Bone marrow (tissue), 2 donors: Measurements from ENCODE around the gene HSF5.
"Not testable (repeated sequence)": the region's sequence is repeated elsewhere in the genome, so short reads cannot be mapped to it uniquely, and the experiment has no call there.

Experiments used
- DNase-seq, 2 donors: peaks; one replicate each; lab custom pipeline; 2025; lab: John Stamatoyannopoulos, UW

The HSF5 gene

DNA sequence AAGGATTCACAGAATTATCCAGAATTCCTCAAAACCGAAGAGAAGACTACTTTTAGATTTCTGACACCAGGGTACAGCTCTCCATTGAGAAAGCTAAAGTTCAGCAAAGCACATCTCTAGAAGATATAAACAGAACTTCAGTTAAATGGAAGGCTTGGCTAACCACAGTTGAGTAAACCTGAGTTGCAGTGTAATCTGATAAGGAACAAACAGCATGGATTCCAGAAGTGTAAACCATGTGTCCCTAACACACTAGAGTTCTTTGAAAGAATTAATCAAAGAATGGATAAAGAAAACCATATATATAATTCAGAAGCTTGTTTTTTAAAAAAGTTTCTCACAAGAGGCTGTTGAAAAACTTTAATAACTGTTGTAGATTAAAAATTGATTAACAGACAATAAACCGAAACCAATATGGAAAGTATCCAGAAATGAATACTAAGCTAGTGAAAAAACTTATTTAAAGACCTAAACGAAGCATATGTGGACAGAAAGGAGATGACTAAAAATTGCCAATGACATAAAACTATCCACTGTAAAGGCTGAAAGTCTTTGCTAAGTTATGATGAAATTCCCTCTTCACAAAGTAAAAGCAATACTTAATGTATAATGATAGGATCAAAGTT is 75.1 kb downstream of the HSF5 start:
- no peak for DNase-seq

GRCh38 chr17:58412064-58412703 is 76.0 kb downstream of the HSF5 start:
- no peak for DNase-seq

DNA sequence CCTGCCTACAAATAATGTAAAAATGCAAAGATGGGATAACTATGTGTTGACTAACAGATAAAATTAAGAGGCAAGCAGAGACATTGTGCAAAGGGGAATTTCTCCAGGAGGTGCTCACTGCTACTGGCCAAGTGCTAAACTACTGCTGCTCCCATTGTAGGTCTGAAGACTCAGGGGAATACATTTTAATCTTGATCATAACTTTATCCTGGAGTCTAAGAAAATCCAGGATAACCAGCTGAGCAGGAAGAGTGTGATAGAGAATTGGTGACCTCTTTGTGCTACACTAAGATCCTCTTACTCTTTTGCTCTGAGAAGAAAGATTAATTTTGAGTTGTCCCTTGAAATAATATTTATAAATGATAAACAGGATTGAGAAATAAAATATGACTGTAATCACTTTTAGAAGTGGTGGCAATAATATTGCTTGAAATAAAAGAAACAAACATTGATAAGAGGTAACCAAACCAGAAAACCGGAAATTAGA is 76.8 kb downstream of the HSF5 start:
- no peak for DNase-seq

DNA sequence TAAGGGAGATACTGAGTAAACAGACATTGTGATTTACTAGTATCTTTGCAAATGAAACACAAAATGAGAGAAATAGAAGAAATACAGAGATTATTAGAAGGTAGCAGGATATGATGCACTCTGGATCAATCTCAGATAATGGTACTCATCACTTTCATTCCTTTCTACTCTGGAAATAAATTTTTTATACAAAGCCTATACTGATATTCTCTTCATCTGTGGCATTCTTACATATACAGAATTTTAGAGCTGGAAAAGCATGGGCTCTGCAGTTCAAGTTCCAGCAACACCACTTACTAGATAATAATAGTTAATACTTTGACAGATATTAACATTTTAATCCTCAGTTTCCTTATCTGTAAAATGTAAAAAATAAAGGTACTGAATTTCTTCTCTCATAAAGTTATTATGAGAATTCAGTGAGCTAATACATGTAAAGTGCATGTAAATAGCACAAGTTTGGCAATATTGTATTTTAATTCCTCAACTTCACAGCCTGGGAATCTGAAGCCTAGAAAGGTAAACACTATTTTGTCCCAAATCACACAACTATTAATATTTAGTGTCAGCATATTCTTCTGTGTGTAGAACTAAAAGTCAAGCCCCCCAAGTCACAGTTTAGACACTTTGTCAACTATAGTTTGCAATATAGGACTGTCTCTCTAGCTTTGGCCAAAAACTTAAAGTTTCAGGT is 77.3 kb downstream of the HSF5 start:
- no peak for DNase-seq

- no peak for DNase-seq
These were observed 78.8 kb downstream of the HSF5 start for GRCh38 chr17:58409432-58409831.

DNA sequence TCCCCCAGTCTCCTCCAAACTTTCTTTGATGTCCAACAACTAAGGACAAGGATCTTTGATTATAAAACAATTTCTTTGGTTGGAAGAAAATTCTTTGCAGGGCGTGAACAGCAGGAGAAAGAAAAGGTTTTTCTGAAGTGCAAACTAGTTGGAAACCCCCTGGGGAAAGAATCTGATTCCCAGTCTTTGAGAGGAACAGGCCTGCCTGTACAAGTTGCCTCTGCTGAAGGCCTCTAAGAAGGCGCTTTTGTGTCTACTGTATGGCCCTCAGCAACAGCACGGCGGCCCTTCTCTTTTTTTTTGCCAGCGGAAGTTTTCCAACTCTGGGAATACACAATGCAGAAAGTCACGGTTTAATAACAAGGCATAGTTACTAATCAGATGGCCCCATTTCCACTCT is 84.9 kb downstream of the HSF5 start:
- DNase-seq, result no peak

DNA sequence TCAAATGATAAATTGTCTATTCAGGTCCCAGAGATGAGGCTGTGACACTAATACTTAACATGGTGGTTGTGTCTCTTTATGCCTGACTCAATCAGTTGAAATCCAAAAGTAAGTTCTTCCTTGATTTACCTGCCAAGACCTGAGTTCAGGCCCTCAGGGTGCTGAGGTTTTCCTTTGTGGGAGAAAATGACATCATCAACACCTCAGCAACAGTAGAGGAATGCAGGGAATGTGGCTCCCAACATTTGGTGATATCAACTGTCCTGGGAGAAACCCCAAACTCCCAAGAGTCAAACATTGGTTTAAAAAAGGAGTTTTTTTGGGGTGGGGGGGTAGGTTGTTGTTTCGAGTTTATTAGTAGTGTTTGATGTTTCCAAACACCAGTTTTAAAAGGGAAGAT is 85.5 kb downstream of the HSF5 start:
- no peak for DNase-seq

DNA sequence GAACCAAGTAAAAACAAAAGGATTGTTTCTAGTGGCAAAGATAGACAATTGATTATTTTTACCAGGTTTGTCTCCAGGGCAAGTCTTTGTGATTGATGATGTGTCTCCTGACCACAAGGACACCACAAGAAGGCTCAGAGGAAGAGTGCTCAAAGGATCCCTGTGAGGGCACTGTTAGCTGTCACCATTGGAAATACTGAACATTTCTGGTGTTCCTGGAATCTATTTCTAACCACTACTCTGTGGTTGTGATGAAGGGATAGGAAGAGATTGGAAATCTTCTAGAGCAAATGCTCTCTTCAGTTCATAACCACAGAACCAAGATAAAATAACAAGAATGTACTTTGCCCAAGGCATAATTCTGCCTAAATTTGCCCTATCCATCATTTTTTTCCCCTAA is 86.2 kb downstream of the HSF5 start:
- DNase-seq, result no peak

DNA sequence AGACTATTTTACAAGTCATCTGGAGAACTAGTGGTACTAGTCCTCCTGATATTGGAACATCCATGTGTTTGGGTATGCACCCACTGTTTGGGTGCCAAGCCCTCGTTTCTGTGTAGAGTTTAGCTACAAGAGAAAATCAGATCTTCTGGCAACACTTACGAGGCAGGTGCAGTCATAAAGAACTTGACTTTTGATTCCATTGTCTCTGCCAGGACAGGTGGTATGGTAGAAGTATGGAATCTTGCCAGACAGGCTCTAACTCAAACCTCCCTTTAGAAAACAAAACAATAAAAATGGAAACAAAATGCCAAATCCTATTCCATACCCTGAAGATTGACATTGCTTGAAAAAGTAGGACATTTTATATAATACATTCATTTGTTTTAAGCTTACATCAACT is 86.9 kb downstream of the HSF5 start:
- no peak for DNase-seq

GRCh38 chr17:58400826-58401225 is 87.4 kb downstream of the HSF5 start:
- no peak for DNase-seq

DNA sequence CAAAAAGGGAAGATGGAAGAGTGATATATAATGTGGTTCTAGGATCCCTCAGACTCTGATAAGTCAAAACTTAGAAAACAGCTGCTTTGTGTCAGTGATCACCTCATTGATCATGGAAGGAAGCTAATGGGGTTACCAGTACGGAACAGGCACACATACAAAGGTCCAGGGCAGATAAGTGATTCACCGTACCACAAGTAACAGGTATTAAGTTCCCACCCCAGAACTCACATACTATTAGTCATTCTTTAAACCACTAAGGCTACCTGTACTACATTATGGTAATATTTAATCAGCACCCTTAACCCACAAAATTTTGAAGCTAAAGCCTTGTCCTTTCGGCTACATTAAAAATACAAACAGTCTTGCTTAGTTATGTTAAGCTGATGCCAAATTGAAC is 88.2 kb downstream of the HSF5 start:
- DNase-seq, result no peak

DNA sequence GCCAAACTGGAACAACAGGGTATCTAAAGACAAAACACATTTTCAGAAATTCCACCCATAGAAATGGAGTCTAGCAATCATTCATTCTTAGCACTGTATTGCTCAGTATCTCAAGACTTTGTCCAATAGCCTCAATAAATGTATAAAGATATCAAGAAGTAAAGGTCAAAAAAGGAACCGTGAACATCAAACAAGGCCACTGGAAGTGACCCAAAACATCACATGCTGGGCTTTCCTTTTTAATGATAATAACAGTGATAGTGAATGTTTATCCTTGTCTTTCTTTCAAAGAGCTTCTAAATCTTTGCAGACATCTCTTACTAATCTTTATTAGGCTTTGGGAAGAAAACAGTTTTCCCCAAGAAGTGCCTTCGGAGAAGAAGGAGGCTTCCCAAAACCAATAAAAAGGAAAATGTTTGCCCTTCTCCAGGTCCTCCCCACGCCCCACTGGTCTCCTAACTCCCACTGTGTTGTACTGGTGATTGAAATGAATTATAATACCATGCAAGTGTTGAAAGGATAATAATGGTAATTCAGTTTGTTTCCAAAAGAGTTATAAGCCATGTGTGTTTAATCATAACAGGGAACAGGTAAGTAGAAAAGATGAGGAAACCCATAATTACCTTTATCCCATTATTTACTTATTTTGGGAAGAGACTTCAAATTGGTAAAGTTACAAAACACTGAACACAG is 89.5 kb downstream of the HSF5 start:
- DNase-seq, result no peak

- not testable (repeated sequence) for DNase-seq
These were observed 90.8 kb downstream of the HSF5 start for GRCh38 chr17:58397421-58397820.

DNA sequence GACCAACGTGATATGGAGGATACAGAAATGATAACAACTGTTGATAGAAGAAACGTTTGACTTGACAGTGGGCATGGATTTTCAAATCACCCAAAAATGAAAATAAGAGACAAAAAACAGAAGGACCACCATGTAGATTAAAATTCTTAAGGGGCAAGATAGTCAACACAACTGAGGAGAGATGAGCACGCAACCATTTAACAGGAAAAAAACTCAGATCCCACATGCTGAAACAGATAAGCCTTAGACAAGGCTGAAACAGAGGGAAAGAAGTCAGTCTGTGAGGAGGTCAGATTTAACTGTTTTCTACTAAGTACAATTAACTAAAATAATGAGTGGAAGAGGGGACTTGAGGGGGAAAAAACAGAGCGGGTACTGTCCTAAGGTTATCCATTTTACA is 92.0 kb downstream of the HSF5 start:
- no peak for DNase-seq

DNA sequence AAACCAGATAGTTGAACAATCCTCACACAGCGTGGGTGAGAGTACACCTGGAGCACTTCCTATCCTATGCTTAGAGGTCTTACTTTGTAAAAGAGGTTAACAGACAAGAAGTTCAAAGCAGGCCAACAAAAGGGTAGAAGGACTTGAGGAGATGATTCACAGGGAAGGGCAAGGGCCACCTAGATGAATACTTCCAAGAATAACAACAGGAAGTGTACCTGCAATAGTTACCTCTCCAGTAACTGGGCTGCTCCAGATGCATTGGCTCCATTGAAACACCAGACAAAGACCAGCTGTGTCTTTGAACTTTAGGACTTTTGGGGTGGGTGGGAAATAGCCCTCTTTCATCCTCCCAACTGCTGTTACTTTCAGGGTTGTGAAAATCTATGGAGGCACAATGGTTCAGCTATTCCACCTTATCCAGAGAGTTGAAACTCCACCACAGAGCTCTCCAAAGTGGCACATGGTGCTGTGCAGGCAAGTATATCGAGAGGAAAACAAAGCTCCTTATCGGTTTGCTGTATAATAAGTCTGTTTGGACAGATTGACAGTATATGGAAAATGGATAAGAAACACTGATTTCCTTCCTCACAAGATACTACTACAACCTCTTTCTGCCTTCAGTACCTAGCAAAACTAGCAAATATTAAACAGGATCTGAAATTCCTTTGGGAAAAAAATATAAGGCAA is 93.5 kb downstream of the HSF5 start:
- DNase-seq, result no peak

DNA sequence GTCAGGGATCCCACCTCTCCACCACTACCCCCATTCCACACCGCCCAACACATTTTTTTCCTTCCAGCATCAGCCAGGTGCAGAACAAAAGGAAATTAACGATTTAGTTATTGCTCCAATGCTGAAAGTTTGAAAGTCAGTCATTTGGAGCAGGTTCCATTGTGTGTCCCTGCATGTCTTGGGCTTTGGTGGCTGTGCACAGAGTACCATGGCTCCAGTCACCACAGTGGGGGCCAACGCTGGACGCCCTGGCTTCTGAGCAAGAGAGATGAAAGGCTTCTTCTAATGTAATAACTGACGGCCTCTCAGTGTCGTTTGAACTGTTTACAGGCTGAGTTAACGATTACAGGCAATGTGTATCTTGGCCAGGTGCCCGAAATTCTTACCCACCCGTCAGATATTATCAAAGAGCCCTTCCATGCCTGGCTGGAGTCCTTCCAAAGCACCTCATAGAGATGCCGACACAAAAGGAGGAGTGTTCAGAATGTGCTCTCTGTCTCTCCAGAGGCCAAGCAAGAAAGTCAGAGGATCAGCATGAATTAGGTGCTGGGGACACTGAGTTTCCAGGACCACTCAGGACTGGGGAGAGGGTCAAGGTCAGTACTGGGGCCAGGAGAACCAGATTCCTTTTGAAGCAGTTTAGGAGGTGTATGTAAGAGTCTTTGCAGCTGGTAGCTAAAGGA is 96.8 kb downstream of the HSF5 start:
- no peak for DNase-seq

DNA sequence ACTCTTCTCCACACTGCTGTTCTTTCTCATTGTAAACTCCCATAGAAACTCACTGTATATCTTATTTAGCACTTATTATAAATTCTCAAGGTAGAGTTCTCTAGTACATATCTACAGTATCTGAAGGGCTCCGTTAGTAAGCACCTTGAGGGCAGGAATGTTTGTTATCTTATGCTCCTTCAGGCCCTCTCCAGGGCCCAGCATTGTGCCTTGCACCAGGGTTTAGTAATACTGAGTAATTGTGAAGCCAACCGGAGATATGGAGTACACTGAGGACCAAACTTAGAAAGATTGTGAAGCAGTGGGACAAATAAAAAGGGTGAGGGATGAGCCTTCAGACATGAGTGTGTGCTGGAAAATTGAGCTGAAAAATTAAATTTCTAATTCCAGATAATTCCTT is 97.3 kb downstream of the HSF5 start:
- DNase-seq, result no peak

DNA sequence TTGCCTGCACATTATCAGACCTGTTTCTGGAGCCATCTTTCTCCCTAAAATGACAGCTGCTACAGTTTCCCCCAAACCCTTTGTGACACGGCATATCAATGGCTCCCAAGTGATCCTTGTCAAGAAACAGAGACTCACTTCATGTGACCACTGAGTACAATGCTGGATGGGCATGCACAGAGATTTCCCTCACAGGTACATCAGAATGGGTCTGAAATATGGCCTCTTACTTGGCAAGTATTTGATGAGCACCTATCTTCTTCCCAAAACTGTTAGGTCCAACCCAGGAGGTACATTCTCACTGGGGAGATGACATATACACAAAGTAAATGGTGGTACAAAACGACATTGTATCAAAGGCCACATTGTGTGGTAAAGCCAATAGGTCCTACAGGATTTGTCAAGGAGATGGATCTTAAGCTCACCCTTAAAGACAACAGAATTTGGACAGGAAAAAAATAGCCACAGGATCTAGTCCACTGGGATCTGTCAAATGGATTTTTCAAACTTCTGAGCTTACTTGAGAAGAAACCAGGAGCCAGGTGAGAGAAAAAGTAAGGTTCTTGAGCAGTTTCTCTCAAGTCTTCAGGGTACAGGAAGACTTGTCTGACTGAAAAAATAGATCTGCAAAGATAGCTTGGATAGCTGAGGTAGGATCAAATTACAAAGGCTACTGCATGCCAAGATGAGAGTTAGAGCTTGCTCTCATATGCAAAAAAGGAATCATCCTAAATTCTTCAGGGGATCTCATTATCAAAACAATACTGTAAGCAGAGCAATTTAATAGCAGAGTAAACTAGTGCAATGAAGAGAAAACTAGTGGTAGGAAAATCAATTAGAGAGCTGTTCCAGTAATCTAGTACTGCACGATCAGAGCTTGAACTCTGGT is 99.7 kb downstream of the HSF5 start:
- no peak for DNase-seq

DNA sequence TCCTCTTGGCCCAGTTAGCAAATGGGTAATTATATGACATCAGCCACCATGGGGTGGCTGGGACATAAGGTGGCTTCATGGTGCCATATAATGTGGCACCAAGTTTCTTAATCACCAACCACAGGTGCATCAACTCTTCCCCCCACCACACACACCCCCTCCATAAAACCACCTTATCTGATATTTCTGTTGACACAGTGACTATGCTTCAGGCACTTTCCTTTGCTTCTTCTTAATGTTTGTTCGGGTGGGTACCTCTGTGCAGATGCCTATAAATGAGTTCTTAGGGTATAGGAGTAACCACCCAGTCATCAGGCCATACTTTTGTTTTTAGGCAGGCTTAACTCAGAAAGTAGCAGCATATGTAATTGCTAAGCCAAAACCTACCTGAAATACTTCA is 100.4 kb downstream of the HSF5 start:
- no peak for DNase-seq

- no peak for DNase-seq
These were observed 101.5 kb downstream of the HSF5 start for GRCh38 chr17:58386708-58387107.
